DOHH2 (cell line): ENCODE measurements around the gene MORN5.

Experiments
- H3F3A ChIP-seq: fragments of 200-600 bp; sonication (generic), shearing (Covaris generic); 2 replicates; pipeline ENCODE4 v1.6.0; 2016; ENCODE audit warnings: antibody characterized with exemption, mild to moderate bottlenecking; ENCODE audit not compliant: control insufficient read depth, insufficient read depth
- H3K27ac ChIP-seq: fragments of 200-600 bp; sonication (generic); 2 replicates; pipeline ENCODE4 v1.5.1; 2014; ENCODE audit warnings: low read depth, mild to moderate bottlenecking, low read length, moderate library complexity
- H3K27me3 ChIP-seq: fragments of 200-600 bp; sonication (generic); 2 replicates; pipeline ENCODE4 v1.6.1; 2014; ENCODE audit warnings: mild to moderate bottlenecking, low read length, mixed read lengths; ENCODE audit not compliant: control insufficient read depth
- H3K36me3 ChIP-seq: fragments of 200-600 bp; sonication (generic); 2 replicates; pipeline ENCODE4 v1.6.1; 2014; ENCODE audit warnings: mild to moderate bottlenecking, low read length, moderate library complexity, mixed read lengths; ENCODE audit not compliant: control insufficient read depth
- H3K4me1 ChIP-seq: fragments of 200-600 bp; sonication (generic); 2 replicates; pipeline ENCODE4 v1.6.1; 2014; ENCODE audit warnings: mild to moderate bottlenecking, low read length, mixed read lengths; ENCODE audit not compliant: control insufficient read depth
- H3K4me2 ChIP-seq: fragments of 200-600 bp; sonication (generic); 2 replicates; pipeline ENCODE4 v1.6.0; 2014; ENCODE audit warnings: mild to moderate bottlenecking, low read length, moderate library complexity
- H3K4me3 ChIP-seq: fragments of 200-600 bp; sonication (generic); 2 replicates; pipeline ENCODE4 v1.5.1; 2014; ENCODE audit warnings: mild to moderate bottlenecking, low read length, mixed read lengths
- H3K79me2 ChIP-seq: fragments of 200-600 bp; sonication (generic); 2 replicates; pipeline ENCODE4 v1.6.1; 2014; ENCODE audit warnings: mild to moderate bottlenecking, low read length, mixed read lengths; ENCODE audit not compliant: control insufficient read depth
- H3K9me2 ChIP-seq: fragments of 200-600 bp; sonication (generic); replicated peaks from 2 replicates; pipeline ENCODE4 v1.6.1; 2014; ENCODE audit warnings: mild to moderate bottlenecking, low read length, mixed read lengths; ENCODE audit not compliant: control insufficient read depth
- H3K9me3 ChIP-seq: fragments of 200-600 bp; sonication (generic); 2 replicates; pipeline ENCODE4 v1.6.1; 2014; ENCODE audit warnings: antibody characterized with exemption, low read length, mixed read lengths; ENCODE audit not compliant: control insufficient read depth, insufficient read depth
- H4K20me1 ChIP-seq: fragments of 200-600 bp; sonication (generic); 2 replicates; pipeline ENCODE4 v1.6.0; 2014; ENCODE audit warnings: low read depth, mild to moderate bottlenecking, antibody characterized with exemption, low read length, moderate library complexity; ENCODE audit not compliant: control insufficient read depth, insufficient read depth
- EZH2phosphoT487 ChIP-seq: fragments of 200-600 bp; sonication (generic); IDR thresholded peaks from 2 replicates; pipeline ENCODE4 v1.6.1; 2017; ENCODE audit warnings: borderline replicate concordance, mild to moderate bottlenecking, antibody characterized with exemption, low read length, moderate library complexity, mixed read lengths
- TF ChIP-seq, protein P1 (sequence below): fragments of 200-600 bp; sonication (generic); IDR thresholded peaks from one replicate; pipeline ENCODE4 v1.5.1; 2014; ENCODE audit warnings: antibody characterized with exemption, mild to moderate bottlenecking, low read depth, low read length; ENCODE audit not compliant: poor library complexity, severe bottlenecking

Gene MORN5

DNA sequence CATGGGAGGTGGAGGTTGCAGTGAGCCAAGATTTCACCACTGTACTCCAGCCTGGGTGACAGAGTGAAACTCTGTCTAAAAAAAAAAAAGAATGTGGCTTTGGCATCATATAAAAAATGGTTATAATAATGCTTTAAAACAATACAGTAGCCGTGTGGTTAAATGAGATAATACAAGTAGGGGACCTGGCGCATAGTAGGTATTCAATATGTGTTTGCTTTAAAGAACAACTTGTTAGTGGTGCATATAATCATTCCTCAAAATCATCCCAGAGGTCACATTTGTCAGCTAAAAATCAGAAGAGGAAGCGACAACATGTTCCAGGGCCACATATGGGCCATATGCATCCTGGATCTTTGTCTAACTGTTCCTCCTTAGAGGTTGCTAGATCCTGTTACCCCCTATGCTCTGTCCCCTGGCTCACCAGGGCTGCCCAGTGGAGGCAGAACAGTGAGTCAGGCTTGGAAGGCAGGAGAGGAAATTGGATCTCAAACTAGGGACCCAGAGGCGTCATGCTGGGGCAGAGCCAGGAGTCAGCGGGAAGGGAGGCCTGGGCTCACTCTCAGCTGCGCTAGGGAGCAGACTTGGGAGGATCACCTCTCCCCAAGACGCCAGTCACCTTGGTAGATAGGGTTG lies 41.4 kb downstream of the MORN5 start:
- H3K9me3 ChIP-seq, result no peaks in the 10 kb centered on the region
- H3F3A ChIP-seq, result no peaks in the 10 kb centered on the region
- H3K27ac ChIP-seq, result no peak overlapping the region
- no peaks in the 10 kb centered on the region for H3K9me2 ChIP-seq
- H3K27me3 ChIP-seq, result 0 out of 2 replicates have a peak, but pooled peaks cover 3% of the 10 kb centered on the region
- no peak overlapping the region for H3K4me3 ChIP-seq
- H3K79me2 ChIP-seq, result no peaks in the 10 kb centered on the region
- H3K4me2 ChIP-seq, result no peak overlapping the region
- TF ChIP-seq, protein P1, sequence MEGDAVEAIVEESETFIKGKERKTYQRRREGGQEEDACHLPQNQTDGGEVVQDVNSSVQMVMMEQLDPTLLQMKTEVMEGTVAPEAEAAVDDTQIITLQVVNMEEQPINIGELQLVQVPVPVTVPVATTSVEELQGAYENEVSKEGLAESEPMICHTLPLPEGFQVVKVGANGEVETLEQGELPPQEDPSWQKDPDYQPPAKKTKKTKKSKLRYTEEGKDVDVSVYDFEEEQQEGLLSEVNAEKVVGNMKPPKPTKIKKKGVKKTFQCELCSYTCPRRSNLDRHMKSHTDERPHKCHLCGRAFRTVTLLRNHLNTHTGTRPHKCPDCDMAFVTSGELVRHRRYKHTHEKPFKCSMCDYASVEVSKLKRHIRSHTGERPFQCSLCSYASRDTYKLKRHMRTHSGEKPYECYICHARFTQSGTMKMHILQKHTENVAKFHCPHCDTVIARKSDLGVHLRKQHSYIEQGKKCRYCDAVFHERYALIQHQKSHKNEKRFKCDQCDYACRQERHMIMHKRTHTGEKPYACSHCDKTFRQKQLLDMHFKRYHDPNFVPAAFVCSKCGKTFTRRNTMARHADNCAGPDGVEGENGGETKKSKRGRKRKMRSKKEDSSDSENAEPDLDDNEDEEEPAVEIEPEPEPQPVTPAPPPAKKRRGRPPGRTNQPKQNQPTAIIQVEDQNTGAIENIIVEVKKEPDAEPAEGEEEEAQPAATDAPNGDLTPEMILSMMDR, result no peak
- no peak for TF ChIP-seq EZH2phosphoT487
- H3K4me1 ChIP-seq, result no peaks in the 10 kb centered on the region
- no peaks in the 10 kb centered on the region for H3K36me3 ChIP-seq
- H4K20me1 ChIP-seq, result no peaks in the 10 kb centered on the region

DNA sequence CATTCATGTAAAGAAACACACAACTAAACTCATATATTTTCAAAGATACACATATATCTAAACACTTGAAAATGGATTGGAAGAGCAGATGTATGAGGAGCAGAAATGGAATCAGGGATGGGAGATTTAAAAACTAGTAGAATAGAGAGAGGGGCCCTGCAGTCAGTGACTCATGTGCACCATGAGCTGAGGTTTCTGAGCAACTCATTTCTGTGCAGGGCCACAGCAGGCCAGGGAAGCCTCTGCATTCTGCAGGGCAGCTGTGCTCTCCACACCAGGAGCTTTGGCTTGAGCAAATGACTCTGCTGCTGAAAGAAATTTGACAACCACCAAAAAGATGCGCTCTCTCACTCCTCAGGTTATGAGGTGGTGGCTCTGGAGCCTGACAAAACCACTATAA lies 41.9 kb downstream of the MORN5 start:
- Histone ChIP-seq H3K4me2 (no peak overlapping the region), H3K9me2 (no peaks in the 10 kb centered on the region), H3K27me3 (0 out of 2 replicates have a peak, but pooled peaks cover 3% of the 10 kb centered on the region), H4K20me1 (no peaks in the 10 kb centered on the region), H3K4me1 (no peaks in the 10 kb centered on the region), H3K9me3 (no peaks in the 10 kb centered on the region), H3F3A (no peaks in the 10 kb centered on the region), H3K27ac (no peak overlapping the region), H3K36me3 (no peaks in the 10 kb centered on the region), H3K79me2 (no peaks in the 10 kb centered on the region), H3K4me3 (no peak overlapping the region)
- no peak for TF ChIP-seq EZH2phosphoT487
- TF ChIP-seq, protein P1, result no peak

DNA sequence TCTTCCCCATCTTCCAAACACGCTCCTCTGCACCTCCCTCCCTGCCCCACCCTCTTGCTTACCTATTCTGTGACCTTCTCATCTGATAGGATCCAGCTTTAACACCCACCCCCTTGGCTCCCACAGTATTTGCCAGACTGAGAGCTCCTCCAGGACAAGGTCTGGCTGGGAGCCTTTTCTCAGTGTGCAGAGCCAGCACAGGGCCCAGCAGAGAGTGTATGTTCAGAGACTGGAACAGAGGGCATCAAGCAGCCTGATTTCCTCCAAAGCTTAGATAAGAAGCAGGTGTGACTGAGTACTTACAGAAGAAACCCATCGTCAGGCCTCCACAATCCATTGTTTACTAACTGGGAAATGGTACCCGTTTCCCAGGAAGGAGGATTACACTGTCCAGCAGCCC lies 42.4 kb downstream of the MORN5 start:
- 0 out of 2 replicates have a peak, but pooled peaks cover 6% of the 10 kb centered on the region for H3K27me3 ChIP-seq
- no peaks in the 10 kb centered on the region for H3F3A ChIP-seq
- no peaks in the 10 kb centered on the region for H3K9me3 ChIP-seq
- H4K20me1 ChIP-seq, result no peaks in the 10 kb centered on the region
- no peaks in the 10 kb centered on the region for H3K9me2 ChIP-seq
- no peaks in the 10 kb centered on the region for H3K4me1 ChIP-seq
- TF ChIP-seq, protein P1, result no peak
- TF ChIP-seq EZH2phosphoT487, result no peak
- no peak overlapping the region for H3K27ac ChIP-seq
- no peaks in the 10 kb centered on the region for H3K36me3 ChIP-seq
- no peak overlapping the region for H3K4me3 ChIP-seq
- no peaks in the 10 kb centered on the region for H3K79me2 ChIP-seq
- H3K4me2 ChIP-seq, result no peak overlapping the region
